Measurements from ENCODE around the gene HYDIN. TPM values are rescaled to one million over a fixed set of nuclear protein-coding genes. Genes with fewer than 3 reads are reported as not detected.

The HYDIN gene
- total RNA-seq, 2 experiments from 2014 or later = not detected

GRCh38 chr16:71258372-71258771 lies 27.9 kb upstream of the HYDIN start:
- H3K36me3 ChIP-seq (ENCODE audit: insufficient read depth, low read length) = no peaks in the 10 kb centered on the region
- intact Hi-C loops (cut with micrococcal nuclease; ENCODE audit: unreplicated experiment) = loop anchor here (10.0 kb wide), 1 partner anchor 56 kb away; no protein-coding TSS in a partner anchor
- H3K9me2 ChIP-seq (ENCODE audit: insufficient read depth, low read length) = no peaks in the 10 kb centered on the region
- no peak overlapping the region for H3K4me2 ChIP-seq (ENCODE audit: low read length)
- H4K20me1 ChIP-seq (ENCODE audit: insufficient read depth, low read length) = no peaks in the 10 kb centered on the region
- no peak overlapping the region for H3K27ac ChIP-seq (ENCODE audit: low read depth, low read length, poor library complexity, severe bottlenecking)
- no peak overlapping the region for H2AFZ ChIP-seq (ENCODE audit: low read length)
- ChIA-PET CTCF (ENCODE audit: unreplicated experiment) (no interaction called here), POLR2A (no interaction called here)
- H3K79me2 ChIP-seq (ENCODE audit: insufficient read depth, low read depth, low read length) = no peaks in the 10 kb centered on the region
- no peak overlapping the region for H3K4me3 ChIP-seq (ENCODE audit: low read depth, low read length, poor library complexity, severe bottlenecking)
- TF ChIP-seq CTCF (conservative IDR thresholded peaks at IDR 0.05; ENCODE audit: low read length) (no peak), EZH2phosphoT487 (IDR thresholded peaks at IDR 0.05; ENCODE audit: borderline replicate concordance, low read depth, low read length) (no peak)
- no peak for DNase-seq (ENCODE audit: low spot score)
- H3K9me3 ChIP-seq (ENCODE audit: low read length) = no peaks in the 10 kb centered on the region
- no TSS peak for BruUV-seq (replicated peaks)
- H3K4me1 ChIP-seq (ENCODE audit: insufficient read depth, low read length, poor library complexity, severe bottlenecking) = no peaks in the 10 kb centered on the region

DNA sequence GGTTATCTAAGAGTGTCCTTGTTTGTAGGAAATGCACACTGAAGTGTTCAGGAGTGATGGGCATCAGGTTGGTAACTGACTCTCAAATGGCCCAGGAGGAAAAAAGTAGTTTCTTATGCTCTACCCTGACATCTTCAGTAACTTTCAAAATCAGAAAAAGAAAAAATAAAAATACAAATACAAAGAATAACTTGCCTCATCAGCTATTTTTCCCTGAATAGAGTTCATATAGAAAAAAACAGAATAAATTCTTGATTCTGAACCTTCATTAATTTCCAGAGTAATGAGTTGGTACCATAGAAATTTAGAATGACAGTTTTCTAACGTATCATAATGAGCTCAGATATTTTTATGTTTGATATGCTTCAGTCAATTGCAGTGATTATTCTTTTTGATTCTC lies 27.2 kb upstream of the HYDIN start:
- Histone ChIP-seq H3K36me3 (ENCODE audit: insufficient read depth, low read length) (no peaks in the 10 kb centered on the region), H3K79me2 (ENCODE audit: insufficient read depth, low read depth, low read length) (no peaks in the 10 kb centered on the region), H3K9me3 (ENCODE audit: low read length) (no peaks in the 10 kb centered on the region), H3K9me2 (ENCODE audit: insufficient read depth, low read length) (no peaks in the 10 kb centered on the region), H4K20me1 (ENCODE audit: insufficient read depth, low read length) (no peaks in the 10 kb centered on the region), H3K4me1 (ENCODE audit: insufficient read depth, low read length, poor library complexity, severe bottlenecking) (no peaks in the 10 kb centered on the region), H3K27ac (ENCODE audit: low read depth, low read length, poor library complexity, severe bottlenecking) (no peak overlapping the region), H3K4me3 (ENCODE audit: low read depth, low read length, poor library complexity, severe bottlenecking) (no peak overlapping the region), H2AFZ (ENCODE audit: low read length) (no peak overlapping the region), H3K4me2 (ENCODE audit: low read length) (no peak overlapping the region)
- ChIA-PET POLR2A (no interaction called here), CTCF (ENCODE audit: unreplicated experiment) (no interaction called here)
- BruUV-seq (replicated peaks) = no TSS peak
- TF ChIP-seq CTCF (conservative IDR thresholded peaks at IDR 0.05; ENCODE audit: low read length) (no peak), EZH2phosphoT487 (IDR thresholded peaks at IDR 0.05; ENCODE audit: borderline replicate concordance, low read depth, low read length) (no peak)
- intact Hi-C loops (cut with micrococcal nuclease; ENCODE audit: unreplicated experiment) = loop anchor here (10.0 kb wide), 1 partner anchor 57 kb away; no protein-coding TSS in a partner anchor
- no peak for DNase-seq (ENCODE audit: low spot score)

GRCh38 chr16:71255721-71256120 lies 25.2 kb upstream of the HYDIN start:
- Histone ChIP-seq H3K9me3 (ENCODE audit: low read length) (no peaks in the 10 kb centered on the region), H3K4me2 (ENCODE audit: low read length) (no peak overlapping the region), H3K79me2 (ENCODE audit: insufficient read depth, low read depth, low read length) (no peaks in the 10 kb centered on the region), H3K36me3 (ENCODE audit: insufficient read depth, low read length) (no peaks in the 10 kb centered on the region), H2AFZ (ENCODE audit: low read length) (no peak overlapping the region), H3K27ac (ENCODE audit: low read depth, low read length, poor library complexity, severe bottlenecking) (no peak overlapping the region), H3K4me3 (ENCODE audit: low read depth, low read length, poor library complexity, severe bottlenecking) (no peak overlapping the region), H4K20me1 (ENCODE audit: insufficient read depth, low read length) (no peaks in the 10 kb centered on the region), H3K9me2 (ENCODE audit: insufficient read depth, low read length) (no peaks in the 10 kb centered on the region), H3K4me1 (ENCODE audit: insufficient read depth, low read length, poor library complexity, severe bottlenecking) (no peaks in the 10 kb centered on the region)
- no peak for TF ChIP-seq EZH2phosphoT487 (IDR thresholded peaks at IDR 0.05; ENCODE audit: borderline replicate concordance, low read depth, low read length)
- ChIA-PET POLR2A (no interaction called here), CTCF (ENCODE audit: unreplicated experiment) (no interaction called here)
- intact Hi-C loops (cut with micrococcal nuclease; ENCODE audit: unreplicated experiment) = loop anchor here (10.0 kb wide), 1 partner anchor 59 kb away; no protein-coding TSS in a partner anchor
- no TSS peak for BruUV-seq (replicated peaks)
- no peak for DNase-seq (ENCODE audit: low spot score)
